HG03469 (cell line): Measurements from ENCODE around the gene TMX1.

ENCODE experiments used
- ATAC-seq: cut with Tn5 transposase; IDR thresholded peaks from one replicate; pipeline ENCODE4 v1.9.1; 2021; ENCODE audit warnings: mild to moderate bottlenecking, moderate library complexity, moderate number of reproducible peaks; ENCODE audit not compliant: unreplicated experiment

Gene TMX1

DNA sequence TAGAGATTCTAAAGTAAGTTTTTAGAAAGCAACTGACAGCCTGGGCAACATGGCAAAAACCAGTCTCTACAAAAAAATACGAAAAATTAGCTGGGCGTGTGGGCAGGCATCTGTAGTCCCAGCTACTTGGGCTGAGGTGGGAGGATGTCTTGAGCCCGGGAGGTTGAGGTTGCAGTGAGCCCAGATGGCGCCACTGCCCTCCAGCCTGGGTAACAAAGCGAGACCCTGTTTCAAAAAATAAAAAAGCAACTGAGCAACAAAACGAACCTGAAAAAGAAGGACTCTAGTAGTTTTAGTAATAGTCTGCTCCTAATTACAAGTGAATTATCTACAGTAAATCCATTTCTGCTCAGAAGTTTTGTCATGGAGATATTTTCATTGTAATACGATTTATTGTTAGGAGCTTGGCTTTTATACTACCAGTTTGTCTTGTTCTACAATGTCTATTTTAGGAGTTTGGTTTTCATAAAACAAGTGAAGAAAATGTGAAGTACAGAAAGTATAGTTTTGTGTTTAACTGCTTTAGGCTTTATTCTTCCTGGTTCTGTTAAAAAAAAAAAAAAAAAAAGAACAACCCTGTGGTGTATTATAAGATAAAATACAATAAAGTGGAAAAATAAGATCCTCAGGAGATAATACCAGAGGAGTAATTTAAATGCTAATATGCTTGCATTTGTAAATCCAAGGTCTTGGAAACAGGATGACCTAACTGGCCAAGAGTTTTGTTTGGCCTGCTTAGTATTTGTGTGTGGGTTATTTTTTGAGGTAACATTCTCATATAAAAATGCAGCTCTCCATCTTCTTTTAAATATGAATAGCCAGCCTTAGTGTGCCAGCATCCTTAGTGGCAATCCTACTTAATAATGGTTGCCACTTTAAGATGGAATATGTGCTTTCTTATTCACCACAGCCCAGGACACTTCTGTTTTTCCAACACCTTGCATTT, 2.8 kb downstream of the TMX1 start:
- no peak for ATAC-seq

GRCh38 chr14:51244591-51244990, 4.5 kb downstream of the TMX1 start:
- ATAC-seq, result no peak

GRCh38 chr14:51246032-51246431, 6.0 kb downstream of the TMX1 start:
- no peak for ATAC-seq

DNA sequence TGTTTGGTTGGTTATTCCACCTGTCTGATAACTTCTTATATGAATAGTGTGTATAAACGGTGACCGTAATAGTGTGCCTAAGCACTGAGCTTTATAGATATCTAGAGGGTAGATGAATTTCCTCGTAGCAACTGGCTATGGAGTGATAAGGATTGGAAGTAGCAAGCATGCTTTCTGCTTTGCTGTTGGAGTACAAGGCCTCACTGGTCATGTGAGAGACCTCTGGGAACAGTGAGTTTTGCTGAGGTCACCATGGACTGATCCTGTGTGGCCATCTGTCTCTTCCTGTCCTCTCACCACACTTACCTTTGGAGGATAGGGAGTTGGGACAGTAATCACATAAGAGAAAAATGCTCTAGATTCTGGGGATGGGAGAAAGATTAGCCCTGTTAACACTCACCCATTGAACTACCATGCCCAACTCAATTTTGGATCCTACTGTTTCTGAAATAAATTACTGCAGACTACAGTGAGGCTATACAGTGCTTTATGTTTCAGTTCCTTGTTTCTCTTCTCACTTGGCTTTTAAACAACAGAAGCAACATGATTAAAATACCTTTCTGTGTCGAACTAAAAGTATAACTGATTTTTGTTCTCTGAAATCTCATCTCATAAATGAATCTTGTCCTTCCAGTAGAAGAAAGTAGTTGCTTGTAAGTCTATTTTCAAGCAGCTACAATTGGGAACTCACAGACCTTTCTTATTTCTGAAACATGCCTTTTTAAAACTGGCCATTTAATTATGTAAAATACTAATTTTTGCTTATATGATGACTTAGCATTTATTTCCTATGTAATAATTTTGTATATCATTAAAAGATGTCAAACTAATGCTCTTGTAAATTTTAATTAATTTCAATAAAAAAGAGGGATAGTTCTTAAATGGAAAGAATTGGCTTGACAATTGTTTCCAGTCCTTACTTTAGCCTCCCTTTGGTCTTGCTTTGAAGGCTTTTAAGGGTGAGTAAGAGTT, 8.3 kb downstream of the TMX1 start:
- ATAC-seq, result peak; percentile 72

GRCh38 chr14:51251486-51251885, 11.4 kb downstream of the TMX1 start:
- ATAC-seq, result no peak

GRCh38 chr14:51253880-51254279, 13.8 kb downstream of the TMX1 start:
- ATAC-seq, result no peak

- no peak for ATAC-seq
Observed at GRCh38 chr14:51258280-51258679, 18.2 kb downstream of the TMX1 start.

GRCh38 chr14:51258788-51259187, 18.7 kb downstream of the TMX1 start:
- no peak for ATAC-seq

DNA sequence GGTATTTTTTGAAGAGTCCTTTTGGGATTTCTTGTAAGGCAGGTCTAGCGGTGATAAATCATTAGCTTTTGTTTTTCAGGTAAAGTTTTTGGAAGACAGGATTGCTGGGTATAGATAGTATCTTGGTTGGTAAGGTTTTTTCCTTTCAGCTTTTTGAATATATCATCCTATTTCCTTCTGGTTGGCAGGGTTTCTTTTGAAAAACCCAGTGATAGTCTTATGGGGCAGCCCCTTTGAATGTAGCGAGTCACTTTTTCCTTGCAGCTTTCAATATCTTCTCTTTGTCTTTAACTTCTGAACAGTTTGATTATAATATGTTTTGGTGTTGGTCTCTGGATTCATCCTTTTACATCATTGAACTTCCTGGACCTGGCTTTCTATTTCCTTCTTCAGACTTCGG, 20.2 kb downstream of the TMX1 start:
- ATAC-seq, result no peak

- no peak for ATAC-seq
Observed at GRCh38 chr14:51261151-51261550, 21.1 kb downstream of the TMX1 start.

- no peak for ATAC-seq
Observed at GRCh38 chr14:51262868-51263267, 22.8 kb downstream of the TMX1 start.

GRCh38 chr14:51269634-51270033, 29.6 kb downstream of the TMX1 start:
- ATAC-seq, result no peak

DNA sequence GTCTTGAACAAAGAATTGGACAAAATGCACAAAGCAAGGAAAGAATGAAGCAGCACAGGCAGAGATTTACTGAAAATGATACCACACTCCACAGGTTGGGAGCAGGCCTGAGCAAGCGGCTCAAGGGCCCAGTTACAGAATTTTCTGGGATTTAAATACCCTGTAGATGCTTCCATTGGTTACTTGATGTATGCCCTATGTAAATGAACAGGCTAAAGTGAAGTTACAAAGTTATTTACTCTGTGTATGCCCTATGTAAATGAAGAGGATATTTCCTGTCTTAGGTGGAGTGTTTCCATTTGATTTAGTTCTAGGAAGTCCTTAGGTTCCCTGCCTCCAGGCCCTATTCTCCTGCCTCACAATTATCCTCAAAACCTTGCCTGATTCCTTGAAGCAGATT, 36.6 kb downstream of the TMX1 start:
- ATAC-seq, result no peak

DNA sequence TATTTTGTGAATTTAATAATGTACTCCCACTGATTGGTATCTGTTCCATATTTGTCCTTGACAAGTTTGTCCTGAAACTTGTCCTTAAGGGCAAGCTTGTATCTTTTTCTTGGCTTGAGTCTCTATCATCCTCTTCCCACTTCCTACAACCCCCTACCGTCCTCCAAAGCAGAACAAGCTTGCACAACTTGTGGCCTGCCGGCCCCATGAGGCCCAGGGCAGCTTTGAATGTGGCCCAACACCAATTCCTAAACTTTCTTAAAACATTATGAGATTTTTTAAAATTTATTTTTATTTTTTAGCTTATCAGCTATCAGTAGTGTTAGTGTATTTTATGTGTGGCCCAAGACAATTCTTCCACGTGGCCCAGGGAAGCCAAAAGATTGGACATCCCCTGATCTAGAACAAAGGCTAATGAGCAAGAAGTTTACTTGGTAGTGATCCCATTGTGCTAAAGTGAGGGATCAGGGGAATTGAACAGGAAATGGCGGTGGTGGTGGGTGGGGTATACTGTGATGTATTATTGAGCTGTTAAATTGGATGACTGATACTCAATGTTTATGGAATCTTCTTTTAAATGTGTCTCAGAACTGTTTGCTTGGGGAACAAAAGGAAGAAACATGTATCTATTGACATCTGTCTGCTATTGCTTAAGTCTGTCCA, 37.8 kb downstream of the TMX1 start:
- ATAC-seq, result no peak

DNA sequence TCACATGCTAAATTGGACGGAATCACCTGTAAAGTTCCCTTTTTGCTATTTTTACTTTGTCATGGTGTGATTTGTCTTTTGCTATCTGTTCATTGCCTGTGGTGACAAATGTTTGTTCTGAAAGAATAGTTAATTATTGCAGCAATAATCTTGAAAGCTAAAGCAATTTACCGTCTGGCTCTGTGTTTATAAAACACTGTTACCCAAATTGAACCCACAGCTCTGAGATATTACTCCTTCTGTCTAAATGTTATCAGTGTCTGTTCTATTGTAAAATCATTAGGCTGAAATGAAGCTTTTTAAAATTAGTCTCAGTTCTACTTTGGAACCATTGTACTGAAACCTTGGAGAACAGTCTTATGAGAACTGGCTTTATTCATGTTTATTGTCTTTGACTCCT, 42.5 kb downstream of the TMX1 start:
- no peak for ATAC-seq

GRCh38 chr14:51283402-51284085, 43.5 kb downstream of the TMX1 start:
- ATAC-seq, result no peak

DNA sequence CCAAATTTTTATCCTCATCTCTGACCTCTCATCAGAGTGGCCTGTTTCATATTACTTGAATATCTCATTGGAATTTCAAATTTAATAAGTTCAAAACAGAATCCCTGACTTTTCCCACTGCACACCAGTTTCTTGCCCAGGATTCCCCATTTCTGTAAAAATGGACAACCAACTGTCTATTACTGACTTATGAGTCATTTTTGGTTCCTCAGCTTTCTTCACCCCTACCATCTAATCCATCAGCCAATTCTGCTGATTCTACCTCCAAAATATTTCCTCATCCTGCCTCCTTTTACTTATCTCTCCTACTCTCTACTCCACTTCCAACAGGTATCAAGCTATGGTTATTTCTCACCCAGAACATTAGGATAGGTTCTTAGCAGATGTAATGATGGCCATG, 44.2 kb downstream of the TMX1 start:
- no peak for ATAC-seq

DNA sequence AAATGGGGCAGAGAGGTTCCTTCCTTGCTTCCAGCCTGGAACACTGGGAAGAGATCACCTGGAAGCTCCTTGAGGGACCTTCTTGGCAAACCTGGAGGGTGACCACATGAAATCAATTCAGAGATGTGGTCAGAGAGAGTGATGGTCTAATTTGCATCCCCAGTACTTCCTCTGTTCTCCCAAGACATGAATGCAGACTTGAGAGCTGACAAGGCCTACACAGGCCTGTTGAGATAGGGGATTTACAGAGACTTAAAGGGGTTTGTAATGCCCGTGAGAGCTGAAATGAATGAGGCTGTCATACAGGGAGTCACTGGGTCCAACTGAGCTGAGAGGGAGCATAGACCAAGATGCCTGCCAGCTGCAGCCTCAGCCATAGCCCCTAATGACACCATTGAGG, 45.1 kb downstream of the TMX1 start:
- ATAC-seq, result no peak

- no peak for ATAC-seq
Observed at GRCh38 chr14:51289169-51289568, 49.1 kb downstream of the TMX1 start.

DNA sequence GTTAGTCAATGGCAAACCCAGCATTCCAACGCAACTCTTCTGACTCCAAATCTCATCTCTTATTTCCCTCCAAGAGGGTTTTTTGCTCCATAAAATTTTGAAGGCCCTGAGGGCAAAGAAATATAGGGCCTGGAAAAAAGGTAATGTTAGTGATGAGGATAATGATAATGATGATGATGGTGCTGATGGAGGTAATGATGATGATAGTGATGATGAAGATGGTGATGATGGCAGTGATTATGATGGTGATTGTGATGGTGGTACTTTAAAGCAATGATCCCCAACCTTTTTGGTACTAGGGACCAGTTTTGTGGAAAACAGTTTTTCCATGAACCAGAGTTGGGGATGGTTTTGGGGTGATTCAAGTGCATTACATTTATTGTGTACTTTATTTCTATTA, 50.1 kb downstream of the TMX1 start:
- no peak for ATAC-seq

DNA sequence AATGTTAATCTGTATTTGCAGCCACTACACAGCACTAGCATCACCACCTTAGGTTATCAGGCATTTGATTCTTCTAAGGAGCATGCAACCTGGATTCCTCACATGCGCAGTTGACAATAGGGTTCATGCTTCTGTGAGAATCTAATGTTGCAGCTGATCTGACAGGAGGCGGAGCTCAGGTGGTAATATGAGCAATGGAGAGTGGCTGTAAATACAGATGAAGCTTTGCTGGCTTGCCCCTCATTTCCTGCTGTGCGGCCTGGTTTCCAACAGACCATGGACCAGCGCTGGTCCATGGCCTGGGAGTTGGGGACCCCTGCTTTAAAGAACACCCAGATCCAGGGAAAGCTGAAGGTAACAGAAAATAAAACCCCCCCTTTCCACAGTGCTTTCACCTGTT, 51.0 kb downstream of the TMX1 start:
- no peak for ATAC-seq
